ENCODE data around the gene PNPO. TPM values are rescaled to one million over a fixed set of nuclear protein-coding genes. Genes with fewer than 3 reads are reported as not detected.
A peak's percentile ranks its signal among the peaks of the same experiment; 100 is the strongest.

Gene PNPO
- total and polyA plus RNA-seq, 2 of the 13 experiments (the other 11 are each of a cell fraction or from before 2014, with no cell fraction given), result 47.9 to 63.3 TPM

DNA sequence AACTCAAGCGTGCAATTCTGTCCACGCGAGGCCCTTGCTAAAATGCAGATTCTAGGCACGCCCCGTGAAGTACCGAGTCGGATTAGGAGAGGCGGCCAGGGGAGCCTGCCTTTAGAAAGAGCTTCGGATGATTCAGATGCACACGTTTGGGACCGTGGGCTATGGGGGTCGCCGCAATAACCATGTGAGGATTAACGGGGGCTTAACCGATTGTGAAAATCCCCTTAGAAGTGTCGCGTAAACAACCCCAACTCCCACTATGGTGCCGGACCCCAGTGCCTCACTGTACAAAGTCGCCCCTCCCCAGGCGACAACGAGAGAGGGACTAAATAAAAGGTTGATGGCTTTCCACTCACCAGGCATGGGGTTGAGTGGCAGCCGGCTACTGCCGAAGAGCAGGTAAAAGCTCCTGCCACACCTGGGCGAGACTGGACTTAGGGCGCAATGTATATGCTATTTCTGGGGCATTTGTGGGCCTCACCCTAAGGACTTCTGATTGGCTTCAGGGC lies 46.0 kb upstream of the PNPO start (continued):
- TF ChIP-seq ZNF230 (CRISPR knock-in tag; IDR thresholded peaks at IDR 0.05) (0 out of 2 replicates have a peak, but pooled peaks have one; percentile 62), MXD4 (CRISPR knock-in tag; IDR thresholded peaks at IDR 0.05) (peak; percentile 66; the same call in 1 of the 2 replicates), KLF12 (CRISPR knock-in tag; IDR thresholded peaks at IDR 0.05; ENCODE audit: borderline replicate concordance) (no peak), SIX4 (CRISPR knock-in tag; IDR thresholded peaks at IDR 0.05) (no peak), MIER3 (CRISPR knock-in tag; IDR thresholded peaks at IDR 0.05; ENCODE audit: borderline replicate concordance) (0 out of 2 replicates have a peak, but pooled peaks have one; percentile 45), POLR2A (IDR thresholded peaks at IDR 0.05; ENCODE audit: insufficient read depth in 1 of 2, low read depth in 2 of 2, low read length in 2 of 2) (peak; percentile 99), GPN1 (CRISPR knock-in tag; IDR thresholded peaks at IDR 0.05; ENCODE audit: borderline replicate concordance) (no peak), SAP130 (CRISPR knock-in tag; IDR thresholded peaks at IDR 0.05; ENCODE audit: low read depth) (peak; percentile 91), ZNF644 (CRISPR knock-in tag; IDR thresholded peaks at IDR 0.05; ENCODE audit: low read depth) (no peak), ZNF792 (CRISPR knock-in tag; IDR thresholded peaks at IDR 0.05) (peak; percentile 1; the same call in 1 of the 2 replicates), CCDC6 (CRISPR knock-in tag; IDR thresholded peaks at IDR 0.05) (no peak), THYN1 (CRISPR knock-in tag; IDR thresholded peaks at IDR 0.05; ENCODE audit: borderline replicate concordance, low read depth) (peak; percentile 76; the same call in 1 of the 2 replicates), KDM2A (CRISPR knock-in tag; IDR thresholded peaks at IDR 0.05; ENCODE audit: borderline replicate concordance, low read depth) (peak; percentile 12; the same call in 1 of the 2 replicates), SMYD3 (CRISPR knock-in tag; IDR thresholded peaks at IDR 0.05) (peak; percentile 82), NR3C1 (CRISPR knock-in tag; IDR thresholded peaks at IDR 0.05) (no peak)
- TF ChIP-seq, protein P1, sequence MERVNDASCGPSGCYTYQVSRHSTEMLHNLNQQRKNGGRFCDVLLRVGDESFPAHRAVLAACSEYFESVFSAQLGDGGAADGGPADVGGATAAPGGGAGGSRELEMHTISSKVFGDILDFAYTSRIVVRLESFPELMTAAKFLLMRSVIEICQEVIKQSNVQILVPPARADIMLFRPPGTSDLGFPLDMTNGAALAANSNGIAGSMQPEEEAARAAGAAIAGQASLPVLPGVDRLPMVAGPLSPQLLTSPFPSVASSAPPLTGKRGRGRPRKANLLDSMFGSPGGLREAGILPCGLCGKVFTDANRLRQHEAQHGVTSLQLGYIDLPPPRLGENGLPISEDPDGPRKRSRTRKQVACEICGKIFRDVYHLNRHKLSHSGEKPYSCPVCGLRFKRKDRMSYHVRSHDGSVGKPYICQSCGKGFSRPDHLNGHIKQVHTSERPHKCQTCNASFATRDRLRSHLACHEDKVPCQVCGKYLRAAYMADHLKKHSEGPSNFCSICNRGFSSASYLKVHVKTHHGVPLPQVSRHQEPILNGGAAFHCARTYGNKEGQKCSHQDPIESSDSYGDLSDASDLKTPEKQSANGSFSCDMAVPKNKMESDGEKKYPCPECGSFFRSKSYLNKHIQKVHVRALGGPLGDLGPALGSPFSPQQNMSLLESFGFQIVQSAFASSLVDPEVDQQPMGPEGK (CRISPR knock-in tag; IDR thresholded peaks at IDR 0.05), result peak; percentile 36; the same call in 1 of the 2 replicates
- TF ChIP-seq, protein P2, sequence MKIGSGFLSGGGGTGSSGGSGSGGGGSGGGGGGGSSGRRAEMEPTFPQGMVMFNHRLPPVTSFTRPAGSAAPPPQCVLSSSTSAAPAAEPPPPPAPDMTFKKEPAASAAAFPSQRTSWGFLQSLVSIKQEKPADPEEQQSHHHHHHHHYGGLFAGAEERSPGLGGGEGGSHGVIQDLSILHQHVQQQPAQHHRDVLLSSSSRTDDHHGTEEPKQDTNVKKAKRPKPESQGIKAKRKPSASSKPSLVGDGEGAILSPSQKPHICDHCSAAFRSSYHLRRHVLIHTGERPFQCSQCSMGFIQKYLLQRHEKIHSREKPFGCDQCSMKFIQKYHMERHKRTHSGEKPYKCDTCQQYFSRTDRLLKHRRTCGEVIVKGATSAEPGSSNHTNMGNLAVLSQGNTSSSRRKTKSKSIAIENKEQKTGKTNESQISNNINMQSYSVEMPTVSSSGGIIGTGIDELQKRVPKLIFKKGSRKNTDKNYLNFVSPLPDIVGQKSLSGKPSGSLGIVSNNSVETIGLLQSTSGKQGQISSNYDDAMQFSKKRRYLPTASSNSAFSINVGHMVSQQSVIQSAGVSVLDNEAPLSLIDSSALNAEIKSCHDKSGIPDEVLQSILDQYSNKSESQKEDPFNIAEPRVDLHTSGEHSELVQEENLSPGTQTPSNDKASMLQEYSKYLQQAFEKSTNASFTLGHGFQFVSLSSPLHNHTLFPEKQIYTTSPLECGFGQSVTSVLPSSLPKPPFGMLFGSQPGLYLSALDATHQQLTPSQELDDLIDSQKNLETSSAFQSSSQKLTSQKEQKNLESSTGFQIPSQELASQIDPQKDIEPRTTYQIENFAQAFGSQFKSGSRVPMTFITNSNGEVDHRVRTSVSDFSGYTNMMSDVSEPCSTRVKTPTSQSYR (CRISPR knock-in tag; IDR thresholded peaks at IDR 0.05; ENCODE audit: borderline replicate concordance), result peak; percentile 30; the same call in 1 of the 2 replicates
- TF ChIP-seq, protein P3, sequence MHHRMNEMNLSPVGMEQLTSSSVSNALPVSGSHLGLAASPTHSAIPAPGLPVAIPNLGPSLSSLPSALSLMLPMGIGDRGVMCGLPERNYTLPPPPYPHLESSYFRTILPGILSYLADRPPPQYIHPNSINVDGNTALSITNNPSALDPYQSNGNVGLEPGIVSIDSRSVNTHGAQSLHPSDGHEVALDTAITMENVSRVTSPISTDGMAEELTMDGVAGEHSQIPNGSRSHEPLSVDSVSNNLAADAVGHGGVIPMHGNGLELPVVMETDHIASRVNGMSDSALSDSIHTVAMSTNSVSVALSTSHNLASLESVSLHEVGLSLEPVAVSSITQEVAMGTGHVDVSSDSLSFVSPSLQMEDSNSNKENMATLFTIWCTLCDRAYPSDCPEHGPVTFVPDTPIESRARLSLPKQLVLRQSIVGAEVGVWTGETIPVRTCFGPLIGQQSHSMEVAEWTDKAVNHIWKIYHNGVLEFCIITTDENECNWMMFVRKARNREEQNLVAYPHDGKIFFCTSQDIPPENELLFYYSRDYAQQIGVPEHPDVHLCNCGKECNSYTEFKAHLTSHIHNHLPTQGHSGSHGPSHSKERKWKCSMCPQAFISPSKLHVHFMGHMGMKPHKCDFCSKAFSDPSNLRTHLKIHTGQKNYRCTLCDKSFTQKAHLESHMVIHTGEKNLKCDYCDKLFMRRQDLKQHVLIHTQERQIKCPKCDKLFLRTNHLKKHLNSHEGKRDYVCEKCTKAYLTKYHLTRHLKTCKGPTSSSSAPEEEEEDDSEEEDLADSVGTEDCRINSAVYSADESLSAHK (CRISPR knock-in tag; IDR thresholded peaks at IDR 0.05; ENCODE audit: borderline replicate concordance), result no peak
- TF ChIP-seq, protein P4, sequence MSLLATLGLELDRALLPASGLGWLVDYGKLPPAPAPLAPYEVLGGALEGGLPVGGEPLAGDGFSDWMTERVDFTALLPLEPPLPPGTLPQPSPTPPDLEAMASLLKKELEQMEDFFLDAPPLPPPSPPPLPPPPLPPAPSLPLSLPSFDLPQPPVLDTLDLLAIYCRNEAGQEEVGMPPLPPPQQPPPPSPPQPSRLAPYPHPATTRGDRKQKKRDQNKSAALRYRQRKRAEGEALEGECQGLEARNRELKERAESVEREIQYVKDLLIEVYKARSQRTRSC (CRISPR knock-in tag; IDR thresholded peaks at IDR 0.05; ENCODE audit: low read depth), result no peak
